Endothelial cell of umbilical vein (primary cell): Measurements from ENCODE around the gene NSMCE3.

ENCODE experiments used
- CTCF ChIP-seq, 2 donors: IDR thresholded peaks; 1 replicate in 1 of 2; 2 replicates in 1 of 2; pipeline ENCODE4 v1.5.1; 2011; ENCODE audit warnings: low read length in 2 of 2, mild to moderate bottlenecking in 2 of 2, moderate library complexity in 2 of 2, control low read depth in 1 of 2, inconsistent platforms in 1 of 2, low read depth in 1 of 2; ENCODE audit not compliant: insufficient read depth in 1 of 2; ENCODE audit errors: extremely low read depth in 1 of 2
- EZH2 ChIP-seq: IDR thresholded peaks from 2 replicates; pipeline ENCODE4 v1.6.1; 2012; ENCODE audit warnings: borderline replicate concordance, low read depth, mild to moderate bottlenecking, moderate library complexity, low read length, inconsistent platforms; ENCODE audit not compliant: severe bottlenecking
- FOS ChIP-seq: IDR thresholded peaks from 2 replicates; pipeline ENCODE4 v1.6.1; 2011; ENCODE audit warnings: mild to moderate bottlenecking, low read length, moderate library complexity, borderline replicate concordance; ENCODE audit not compliant: insufficient read depth
- GATA2 ChIP-seq: IDR thresholded peaks from 2 replicates; pipeline ENCODE4 v1.7.0; 2011; ENCODE audit warnings: low read depth, mild to moderate bottlenecking, moderate library complexity, mixed read lengths, low read length; ENCODE audit not compliant: insufficient read length, insufficient read depth
- JUN ChIP-seq: IDR thresholded peaks from 2 replicates; pipeline ENCODE4 v1.6.1; 2011; ENCODE audit warnings: borderline replicate concordance, low read depth; ENCODE audit not compliant: insufficient read length, insufficient read depth
- MAX ChIP-seq: IDR thresholded peaks from 2 replicates; pipeline ENCODE4 v1.6.1; 2011; ENCODE audit not compliant: insufficient read depth, insufficient read length
- POLR2A ChIP-seq: IDR thresholded peaks from 2 replicates; pipeline ENCODE4 v1.6.1; 2012; ENCODE audit warnings: low read depth, mild to moderate bottlenecking, control low read depth, low read length
- POLR2AphosphoS5 ChIP-seq: IDR thresholded peaks from 2 replicates; pipeline ENCODE4 v1.6.1; 2012; ENCODE audit warnings: low read depth, mild to moderate bottlenecking, control low read depth, low read length, moderate library complexity; ENCODE audit not compliant: insufficient read depth

GRCh38 chr15:29222129-29222853 lies 47.3 kb downstream of the NSMCE3 start:
- no peak for TF ChIP-seq CTCF (IDR thresholded peaks at IDR 0.05; ENCODE audit: extremely low read depth in 1 of 2, insufficient read depth in 1 of 2, low read depth in 1 of 2, low read length in 2 of 2)
- TF ChIP-seq GATA2 = no peak
- no peak for TF ChIP-seq POLR2A
- TF ChIP-seq EZH2 = no peak
- TF ChIP-seq POLR2AphosphoS5 = no peak
- TF ChIP-seq JUN = no peak
- TF ChIP-seq MAX = no peak
- no peak for TF ChIP-seq FOS
